Trophoblast cell (in vitro differentiated cells and primary cell): ENCODE results near the gene MC3R. TPM values are rescaled to one million over a fixed set of nuclear protein-coding genes. Genes with fewer than 3 reads are reported as not detected.
A peak's percentile ranks its signal among the peaks of the same experiment; 100 is the strongest.

Experiments used
- DNase-seq, 2 donors: peaks; one replicate each; pipeline ENCODE4 v3.0.0-alpha.2; 2016
- H2AFZ ChIP-seq: 2 replicates; pipeline ENCODE4 v1.6.1; 2013; ENCODE audit warnings: low read length, moderate library complexity, mild to moderate bottlenecking; ENCODE audit not compliant: insufficient read depth, poor library complexity
- H2AK5ac ChIP-seq: 2 replicates; pipeline ENCODE4 v1.6.1; 2013; ENCODE audit warnings: mild to moderate bottlenecking, low read length
- H2BK120ac ChIP-seq: 2 replicates; pipeline ENCODE4 v1.6.1; 2013; ENCODE audit warnings: low read length, mild to moderate bottlenecking, moderate library complexity; ENCODE audit not compliant: insufficient read depth, poor library complexity
- H2BK12ac ChIP-seq: 2 replicates; pipeline ENCODE4 v1.6.1; 2013; ENCODE audit warnings: mild to moderate bottlenecking, low read length, moderate library complexity
- H2BK5ac ChIP-seq: 2 replicates; pipeline ENCODE4 v1.6.1; 2013; ENCODE audit warnings: low read length, low read depth, moderate library complexity, mild to moderate bottlenecking; ENCODE audit not compliant: poor library complexity
- H3K14ac ChIP-seq: 2 replicates; pipeline ENCODE4 v1.6.1; 2013; ENCODE audit warnings: mild to moderate bottlenecking, low read length
- H3K18ac ChIP-seq: 2 replicates; pipeline ENCODE4 v1.6.1; 2013; ENCODE audit warnings: mild to moderate bottlenecking, low read length
- H3K23ac ChIP-seq: 2 replicates; pipeline ENCODE4 v1.6.1; 2013; ENCODE audit warnings: low read length
- H3K27ac ChIP-seq: 2 replicates; pipeline ENCODE4 v1.5.1; 2013; ENCODE audit warnings: low read depth, mild to moderate bottlenecking, inconsistent platforms, low read length, moderate library complexity
- H3K27me3 ChIP-seq: 2 replicates; pipeline ENCODE4 v1.6.1; 2013; ENCODE audit warnings: inconsistent platforms, mild to moderate bottlenecking, low read length, moderate library complexity; ENCODE audit not compliant: insufficient read depth
- H3K36me3 ChIP-seq, 2 experiments: 1 replicate in 1 of 2; 2 replicates in 1 of 2; pipeline ENCODE4 v1.6.1; 2013; ENCODE audit warnings: low read length in 2 of 2, mild to moderate bottlenecking in 2 of 2, moderate library complexity in 1 of 2; ENCODE audit not compliant: insufficient read depth in 2 of 2, control insufficient read depth in 1 of 2
- H3K4ac ChIP-seq: 2 replicates; pipeline ENCODE4 v1.6.1; 2013; ENCODE audit warnings: low read depth, mild to moderate bottlenecking, low read length, moderate library complexity
- H3K4me1 ChIP-seq, 2 experiments: 1 replicate in 1 of 2; 2 replicates in 1 of 2; pipeline ENCODE4 v1.6.1; 2013; ENCODE audit warnings: low read length in 2 of 2, mild to moderate bottlenecking in 2 of 2, moderate library complexity in 1 of 2; ENCODE audit not compliant: insufficient read depth in 2 of 2, control insufficient read depth in 1 of 2
- H3K4me2 ChIP-seq: 2 replicates; pipeline ENCODE4 v1.6.1; 2013; ENCODE audit warnings: inconsistent platforms, mild to moderate bottlenecking, low read length, moderate library complexity
- H3K4me3 ChIP-seq: 2 replicates; pipeline ENCODE4 v1.5.1; 2013; ENCODE audit warnings: mild to moderate bottlenecking, low read depth, low read length, inconsistent platforms
- H3K79me1 ChIP-seq: one replicate; pipeline ENCODE4 v1.6.1; 2013; ENCODE audit warnings: low read length
- H3K79me2 ChIP-seq: 2 replicates; pipeline ENCODE4 v1.6.1; 2013; ENCODE audit warnings: low read length, mild to moderate bottlenecking; ENCODE audit not compliant: control insufficient read depth, insufficient read depth, poor library complexity
- H3K9ac ChIP-seq: 2 replicates; pipeline ENCODE4 v1.6.1; 2013; ENCODE audit warnings: mild to moderate bottlenecking, low read length
- H3K9me3 ChIP-seq: 2 replicates; pipeline ENCODE4 v1.6.1; 2013; ENCODE audit warnings: low read depth, mild to moderate bottlenecking, control low read depth, inconsistent platforms, low read length; ENCODE audit not compliant: insufficient read depth
- H4K12ac ChIP-seq: 2 replicates; pipeline ENCODE4 v1.6.1; 2013; ENCODE audit warnings: low read depth, mild to moderate bottlenecking, low read length, moderate library complexity
- H4K8ac ChIP-seq: 2 replicates; pipeline ENCODE4 v1.6.1; 2013; ENCODE audit warnings: low read depth, mild to moderate bottlenecking, low read length, moderate library complexity
- H4K91ac ChIP-seq: one replicate; pipeline ENCODE4 v1.6.1; 2013; ENCODE audit warnings: low read depth, mild to moderate bottlenecking, low read length, moderate library complexity
- WGBS: extraction: QIAGEN DNeasy Blood & Tissue Kit; methylation state at CpG from one replicate; pipeline ENCODE4 v1.1.7; 2013; ENCODE audit warnings: missing lambda C conversion rate; ENCODE audit not compliant: insufficient read length, insufficient coverage; ENCODE audit errors: extremely low coverage; 5-methylcytosine and 5-hydroxymethylcytosine counted together
- polyA plus RNA-seq: library from polyadenylated mRNA; stranded (reverse); fragments of 200-250 nt; gene quantifications from 2 replicates; pipeline ENCODE4 v1.2.3, GENCODE V29; 2013

Gene MC3R
- not detected in 2 replicates for polyA plus RNA-seq

DNA sequence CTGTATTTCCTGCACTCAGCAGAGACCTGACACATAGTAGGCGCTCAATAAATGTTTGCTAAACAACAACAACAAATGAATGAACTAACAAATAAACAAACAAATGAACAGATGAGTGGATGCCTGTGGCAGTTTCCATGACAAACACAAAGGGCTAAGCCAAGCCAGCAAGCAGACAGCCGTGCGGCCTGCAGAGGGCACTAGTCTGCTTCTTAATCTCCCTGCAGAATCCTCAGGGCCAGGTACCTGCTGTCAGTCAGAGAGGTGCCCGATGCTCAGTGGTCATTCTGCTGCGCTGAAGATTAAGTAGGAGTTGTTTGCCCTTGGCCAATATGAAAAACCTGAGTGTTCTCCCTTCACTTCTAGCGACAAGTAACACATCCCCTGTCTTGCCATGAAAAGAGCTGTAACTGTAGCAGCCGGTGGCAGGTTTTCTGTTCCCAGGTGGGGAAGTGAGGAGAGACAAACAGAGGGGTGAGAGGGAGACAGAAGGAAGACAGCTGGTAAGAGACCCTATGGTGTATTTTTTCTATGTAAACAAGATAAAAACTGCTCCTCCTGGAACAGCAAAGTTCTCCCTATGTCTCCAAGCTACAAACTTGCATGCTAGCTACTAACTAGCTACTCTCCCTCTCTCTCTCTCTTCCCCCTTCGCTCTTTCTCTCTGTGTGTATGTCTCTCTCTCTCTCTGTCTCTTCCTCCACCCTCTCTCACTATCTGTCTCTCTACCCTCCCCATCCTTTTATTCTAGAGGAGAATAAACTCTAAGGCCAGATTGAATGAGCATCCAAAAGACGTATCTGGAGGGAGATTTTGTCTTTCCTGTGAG is at the start of gene MC3R:
Gene MC3R, plus strand, starts transcription at position 779 of the 829 bp plus-strand sequence. CDS start 112 bp downstream, outside the sequence.
- Histone ChIP-seq H3K18ac (no peak within 1 kb of the TSS), H3K4ac (no peak within 1 kb of the TSS), H3K79me1 (no peaks in the 10 kb centered on the region), H3K4me3 (no peak within 1 kb of the TSS), H3K4me1 (no peaks in the 10 kb centered on the region), H3K36me3 (no peaks in the 10 kb centered on the region), H3K27ac (no peak within 1 kb of the TSS), H2BK5ac (no peak within 1 kb of the TSS), H3K14ac (no peak within 1 kb of the TSS), H3K27me3 (no peaks in the 10 kb centered on the region), H4K12ac (no peak within 1 kb of the TSS), H3K9ac (no peak within 1 kb of the TSS), H4K91ac (no peak within 1 kb of the TSS), H3K79me2 (no peaks in the 10 kb centered on the region), H2AK5ac (no peak within 1 kb of the TSS), H3K23ac (no peak within 1 kb of the TSS), H2BK120ac (no peak within 1 kb of the TSS), H2BK12ac (no peak within 1 kb of the TSS), H3K9me3 (peaks cover 6% of the 10 kb centered on the region), H3K4me2 (no peak within 1 kb of the TSS), H4K8ac (no peak within 1 kb of the TSS), H2AFZ (no peak within 1 kb of the TSS)
- DNase-seq = peak; percentile 29 to 65
- WGBS = no CpG with 5 or more reads among the region's 9 CpGs

DNA sequence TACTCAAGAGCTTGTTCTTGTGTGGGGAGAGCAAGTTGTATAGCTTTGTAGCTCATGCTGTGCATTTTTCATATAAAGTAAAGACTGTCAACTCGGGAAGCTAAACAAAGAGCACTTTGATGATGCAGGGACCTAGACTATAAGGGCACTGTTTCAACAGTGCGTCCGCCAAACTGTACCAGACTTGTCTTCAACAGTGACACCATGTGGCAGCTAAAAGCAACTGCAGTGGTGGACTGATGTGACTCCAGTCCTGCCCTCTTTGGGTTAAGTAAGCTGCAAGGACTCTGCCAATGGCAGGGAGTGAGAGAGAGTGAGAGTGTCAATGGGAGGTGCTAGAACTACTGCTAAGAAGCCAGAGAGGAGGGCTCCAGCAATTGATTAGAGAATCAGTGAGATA is 48.1 kb upstream of the MC3R start:
- Histone ChIP-seq H4K91ac (no peak overlapping the region), H2BK12ac (no peak overlapping the region), H3K36me3 (peaks cover 0 to 1% of the 10 kb centered on the region in 2 experiments), H3K79me1 (no peaks in the 10 kb centered on the region), H3K18ac (no peak overlapping the region), H2BK120ac (no peak overlapping the region), H4K12ac (no peak overlapping the region), H3K4me3 (no peak overlapping the region), H2BK5ac (no peak overlapping the region), H3K27ac (no peak overlapping the region), H3K23ac (no peak overlapping the region), H3K27me3 (no peaks in the 10 kb centered on the region), H3K79me2 (peaks cover 2% of the 10 kb centered on the region), H3K9me3 (peaks cover 4% of the 10 kb centered on the region), H2AFZ (no peak overlapping the region), H3K4me2 (no peak overlapping the region), H3K14ac (no peak overlapping the region), H3K4ac (no peak overlapping the region), H3K9ac (no peak overlapping the region), H3K4me1 (no peaks in the 10 kb centered on the region), H4K8ac (no peak overlapping the region), H2AK5ac (no peak overlapping the region)
- WGBS = no CpG with 5 or more reads among the region's 3 CpGs
- no peak for DNase-seq

- Histone ChIP-seq H3K4me2 (no peak overlapping the region), H3K4me1 (no peaks in the 10 kb centered on the region), H2BK5ac (no peak overlapping the region), H2AFZ (no peak overlapping the region), H3K4me3 (no peak overlapping the region), H4K12ac (no peak overlapping the region), H4K8ac (no peak overlapping the region), H3K79me2 (peaks cover 2% of the 10 kb centered on the region), H3K14ac (no peak overlapping the region), H3K9me3 (peaks cover 4% of the 10 kb centered on the region), H3K4ac (no peak overlapping the region), H3K79me1 (no peaks in the 10 kb centered on the region), H2AK5ac (no peak overlapping the region), H2BK12ac (no peak overlapping the region), H3K27ac (no peak overlapping the region), H3K23ac (no peak overlapping the region), H3K27me3 (no peaks in the 10 kb centered on the region), H4K91ac (no peak overlapping the region), H3K36me3 (peaks cover 0 to 1% of the 10 kb centered on the region in 2 experiments), H2BK120ac (no peak overlapping the region), H3K18ac (no peak overlapping the region), H3K9ac (no peak overlapping the region)
- DNase-seq = peak in 1 of 2 donors; percentile 60
- WGBS = no CpG with 5 or more reads among the region's 6 CpGs
Measured at GRCh38 chr20:56202493-56203077, 45.9 kb upstream of the MC3R start.

DNA sequence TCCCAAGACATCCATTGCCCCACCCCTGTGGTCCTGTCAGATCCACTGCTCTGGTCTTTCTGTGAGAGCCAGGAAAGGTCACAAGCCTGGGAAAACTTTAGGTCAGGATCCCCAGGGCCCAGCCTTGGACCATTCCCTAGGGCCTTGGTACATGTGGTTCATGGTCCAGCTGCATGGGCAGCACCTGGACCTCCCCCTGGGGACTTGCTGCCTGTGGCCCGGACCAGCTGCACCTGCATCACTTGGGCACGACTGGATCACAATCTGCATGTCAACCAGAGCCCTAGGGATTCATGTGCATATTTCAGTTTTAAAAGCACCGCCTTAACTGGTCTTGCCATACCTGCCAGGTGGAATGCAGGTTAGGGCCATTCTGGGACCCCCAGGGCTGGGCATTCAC is 44.3 kb upstream of the MC3R start:
- H4K8ac ChIP-seq = no peak overlapping the region

More for the DNA sequence above, 44.3 kb upstream of the MC3R start:
- no CpG with 5 or more reads among the region's 3 CpGs for WGBS
- DNase-seq = no peak
- Histone ChIP-seq H2AFZ (no peak overlapping the region), H3K79me1 (no peaks in the 10 kb centered on the region), H2BK12ac (no peak overlapping the region), H2AK5ac (no peak overlapping the region), H2BK120ac (no peak overlapping the region), H4K12ac (peak overlapping the region; percentile 26), H3K4ac (no peak overlapping the region), H3K79me2 (peaks cover 2% of the 10 kb centered on the region), H3K9ac (no peak overlapping the region), H2BK5ac (no peak overlapping the region), H3K18ac (no peak overlapping the region), H3K4me2 (no peak overlapping the region), H4K91ac (no peak overlapping the region), H3K9me3 (peaks cover 4% of the 10 kb centered on the region), H3K27me3 (no peaks in the 10 kb centered on the region), H3K27ac (no peak overlapping the region), H3K4me1 (no peaks in the 10 kb centered on the region), H3K36me3 (peaks cover 0 to 1% of the 10 kb centered on the region in 2 experiments), H3K4me3 (peak overlapping the region; percentile 42), H3K23ac (no peak overlapping the region), H3K14ac (no peak overlapping the region)
